HepG2 (cell line): ENCODE results near the gene PSPH. TPM values are rescaled to one million over a fixed set of nuclear protein-coding genes. Genes with fewer than 3 reads are reported as not detected.

ENCODE experiments used
- ATF7 ChIP-seq, 2 experiments: fragments of 450-650 bp in 1 of 2; sonication (generic) in 1 of 2; formaldehyde crosslinking in 1 of 2; IDR thresholded peaks; 2 replicates each; pipeline versions ENCODE4 v1.4.0 to v1.6.1; 2016 to 2020; ENCODE audit warnings: antibody characterized with exemption in 1 of 2, mild to moderate bottlenecking in 1 of 2, missing genetic modification reagents in 1 of 2
- DBP ChIP-seq: sonication (generic); formaldehyde crosslinking; IDR thresholded peaks from 2 replicates; pipeline ENCODE4 v1.4.0; 2020; ENCODE audit warnings: missing genetic modification reagents; ENCODE audit errors: not compliant biosample characterization
- KDM5A ChIP-seq: fragments of 200-600 bp; sonication (generic); IDR thresholded peaks from 2 replicates; pipeline ENCODE4 v1.7.0; 2018; ENCODE audit warnings: antibody characterized with exemption, mild to moderate bottlenecking, low read length, borderline replicate concordance
- KMT2B ChIP-seq: IDR thresholded peaks from 2 replicates; pipeline ENCODE4 v1.6.1; 2016; ENCODE audit warnings: missing genetic modification reagents, missing compliant biosample characterization
- NBN ChIP-seq: fragments of 450-650 bp; conservative IDR thresholded peaks from 2 replicates; pipeline ENCODE4 v1.6.1; 2017
- NFRKB ChIP-seq: fragments of 450-650 bp; IDR thresholded peaks from 2 replicates; pipeline ENCODE4 v1.6.1; 2017
- SP2 ChIP-seq: sonication (generic); formaldehyde crosslinking; IDR thresholded peaks from 2 replicates; pipeline ENCODE4 v1.5.1; 2020; ENCODE audit warnings: mild to moderate bottlenecking, missing genetic modification reagents
- SRSF1 ChIP-seq: fragments of 200-400 bp; formaldehyde crosslinking; optimal IDR thresholded peaks from 2 replicates; pipeline ENCODE3; 2017; ENCODE audit warnings: mild to moderate bottlenecking, low read depth, low read length, moderate library complexity
- ZNF10 ChIP-seq: sonication (generic); formaldehyde crosslinking; IDR thresholded peaks from 2 replicates; pipeline ENCODE4 v1.4.0; 2020; ENCODE audit warnings: mild to moderate bottlenecking, low read depth, missing genetic modification reagents, borderline replicate concordance
- ZNF205 ChIP-seq: IDR thresholded peaks from 2 replicates; pipeline ENCODE4 v1.6.1; 2018; ENCODE audit warnings: missing biosample characterization, missing genetic modification reagents
- ZNF282 ChIP-seq: fragments of 450-650 bp; IDR thresholded peaks from 2 replicates; pipeline ENCODE4 v1.6.1; 2018; ENCODE audit not compliant: partially characterized antibody
- ZNF672 ChIP-seq: sonication (generic); formaldehyde crosslinking; IDR thresholded peaks from 2 replicates; pipeline ENCODE4 v1.8.1; 2022; ENCODE audit warnings: missing genetic modification reagents
- ZSCAN22 ChIP-seq: sonication (generic); formaldehyde crosslinking; IDR thresholded peaks from 2 replicates; pipeline ENCODE4 v1.4.0; 2020; ENCODE audit warnings: mild to moderate bottlenecking, missing genetic modification reagents
- ZSCAN31 ChIP-seq: sonication (generic); formaldehyde crosslinking; IDR thresholded peaks from 2 replicates; pipeline ENCODE4 v1.5.0; 2020; ENCODE audit warnings: low read depth, mild to moderate bottlenecking, missing genetic modification reagents
- polyA plus RNA-seq, 8 experiments: library from polyadenylated mRNA; depleted of rRNA in 3 of 8; stranded (reverse) in 7 of 8; unstranded in 1 of 8; fragments of >200 nt; fragmentation: Illumina TruSeq in 4 of 8; extraction: Trizol in 4 of 8; gene quantifications; 2 replicates each; pipeline versions ENCODE4 v1.2.1 to v1.2.3, GENCODE V29; 2011 to 2016; ENCODE audit warnings: low read depth in 4 of 8, missing spikeins in 1 of 8, mixed read lengths in 1 of 8; ENCODE audit not compliant: insufficient read depth in 1 of 8
- total RNA-seq, 5 experiments: library from RNA; depleted of rRNA; stranded (reverse); fragments of >200 nt; fragmentation: Illumina TruSeq; extraction: Trizol; gene quantifications; 2 replicates each; pipeline ENCODE4 v1.2.3, GENCODE V29; 2016; ENCODE audit warnings: low read depth in 1 of 5
- TF ChIP-seq, protein P1 (sequence below): sonication (generic); formaldehyde crosslinking; IDR thresholded peaks from 2 replicates; pipeline ENCODE4 v1.4.0; 2020; ENCODE audit warnings: low read depth, missing genetic modification reagents
- TF ChIP-seq, protein P2 (sequence below): sonication (generic); formaldehyde crosslinking; IDR thresholded peaks from 2 replicates; pipeline ENCODE4 v1.9.0; 2021; ENCODE audit warnings: missing genetic modification reagents, borderline replicate concordance
- TF ChIP-seq, protein P3 (sequence below): sonication (generic); formaldehyde crosslinking; IDR thresholded peaks from 2 replicates; pipeline ENCODE4 v1.8.0; 2023; ENCODE audit warnings: mild to moderate bottlenecking, missing genetic modification reagents
- TF ChIP-seq, protein P4 (sequence below): sonication (generic); formaldehyde crosslinking; IDR thresholded peaks from 2 replicates; pipeline ENCODE4 v1.5.0; 2020; ENCODE audit warnings: mild to moderate bottlenecking, missing genetic modification reagents
- TF ChIP-seq, protein P5 (sequence below): sonication (generic); formaldehyde crosslinking; IDR thresholded peaks from 2 replicates; pipeline ENCODE4 v1.5.0; 2020; ENCODE audit warnings: mild to moderate bottlenecking, low read depth, missing genetic modification reagents, borderline replicate concordance

The PSPH gene
- total and polyA plus RNA-seq, 2 of the 13 experiments (the other 11 are each of a cell fraction or from before 2014, with no cell fraction given): 85.5 to 124 TPM

DNA sequence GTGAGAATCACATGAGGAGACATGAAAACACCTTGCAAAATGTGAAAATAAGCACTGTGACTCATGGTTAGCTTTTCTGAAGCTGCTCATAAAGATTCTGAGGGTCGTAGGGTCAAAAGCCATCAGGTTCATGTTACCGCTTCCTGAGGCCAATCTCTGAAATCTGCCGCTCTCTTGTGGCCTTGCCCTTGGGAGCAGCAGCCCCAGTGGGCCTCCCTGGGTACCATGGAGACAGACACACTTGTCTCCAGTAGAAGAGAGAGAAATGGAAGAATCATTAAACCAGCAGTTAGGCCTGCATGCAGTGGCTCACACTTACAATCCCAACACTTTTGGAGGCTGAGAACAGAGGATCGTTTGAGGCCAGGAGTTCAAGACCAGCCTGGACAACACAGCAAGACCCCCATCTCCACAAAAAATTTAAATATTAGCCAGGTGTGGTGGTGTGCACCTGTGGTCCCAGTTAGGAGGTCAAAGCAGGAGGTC is 44.0 kb downstream of the PSPH start (continued):
- TF ChIP-seq, protein P1, sequence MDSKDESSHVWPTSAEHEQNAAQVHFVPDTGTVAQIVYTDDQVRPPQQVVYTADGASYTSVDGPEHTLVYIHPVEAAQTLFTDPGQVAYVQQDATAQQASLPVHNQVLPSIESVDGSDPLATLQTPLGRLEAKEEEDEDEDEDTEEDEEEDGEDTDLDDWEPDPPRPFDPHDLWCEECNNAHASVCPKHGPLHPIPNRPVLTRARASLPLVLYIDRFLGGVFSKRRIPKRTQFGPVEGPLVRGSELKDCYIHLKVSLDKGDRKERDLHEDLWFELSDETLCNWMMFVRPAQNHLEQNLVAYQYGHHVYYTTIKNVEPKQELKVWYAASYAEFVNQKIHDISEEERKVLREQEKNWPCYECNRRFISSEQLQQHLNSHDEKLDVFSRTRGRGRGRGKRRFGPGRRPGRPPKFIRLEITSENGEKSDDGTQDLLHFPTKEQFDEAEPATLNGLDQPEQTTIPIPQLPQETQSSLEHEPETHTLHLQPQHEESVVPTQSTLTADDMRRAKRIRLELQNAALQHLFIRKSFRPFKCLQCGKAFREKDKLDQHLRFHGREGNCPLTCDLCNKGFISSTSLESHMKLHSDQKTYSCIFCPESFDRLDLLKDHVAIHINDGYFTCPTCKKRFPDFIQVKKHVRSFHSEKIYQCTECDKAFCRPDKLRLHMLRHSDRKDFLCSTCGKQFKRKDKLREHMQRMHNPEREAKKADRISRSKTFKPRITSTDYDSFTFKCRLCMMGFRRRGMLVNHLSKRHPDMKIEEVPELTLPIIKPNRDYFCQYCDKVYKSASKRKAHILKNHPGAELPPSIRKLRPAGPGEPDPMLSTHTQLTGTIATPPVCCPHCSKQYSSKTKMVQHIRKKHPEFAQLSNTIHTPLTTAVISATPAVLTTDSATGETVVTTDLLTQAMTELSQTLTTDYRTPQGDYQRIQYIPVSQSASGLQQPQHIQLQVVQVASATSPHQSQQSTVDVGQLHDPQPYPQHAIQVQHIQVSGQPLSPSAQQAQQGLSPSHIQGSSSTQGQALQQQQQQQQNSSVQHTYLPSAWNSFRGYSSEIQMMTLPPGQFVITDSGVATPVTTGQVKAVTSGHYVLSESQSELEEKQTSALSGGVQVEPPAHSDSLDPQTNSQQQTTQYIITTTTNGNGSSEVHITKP (CRISPR knock-in tag): peak; percentile 70
- TF ChIP-seq ZNF672 (no peak), ZNF282 (no peak), KDM5A (no peak), KMT2B (CRISPR knock-in tag) (peak; percentile 39; the same call in 1 of the 2 replicates), SP2 (no peak), ZNF10 (no peak), ATF7 (IDR thresholded peaks at IDR 0.05) (no peak), ATF7 (CRISPR knock-in tag; IDR thresholded peaks at IDR 0.05) (0 out of 2 replicates have a peak, but pooled peaks have one; percentile 41), SRSF1 (no peak), ZSCAN31 (CRISPR knock-in tag) (no peak), ZNF205 (CRISPR knock-in tag) (peak; percentile 82), NFRKB (no peak), ZSCAN22 (CRISPR knock-in tag) (no peak), NBN (no peak), DBP (CRISPR knock-in tag) (no peak)
- TF ChIP-seq, protein P2, sequence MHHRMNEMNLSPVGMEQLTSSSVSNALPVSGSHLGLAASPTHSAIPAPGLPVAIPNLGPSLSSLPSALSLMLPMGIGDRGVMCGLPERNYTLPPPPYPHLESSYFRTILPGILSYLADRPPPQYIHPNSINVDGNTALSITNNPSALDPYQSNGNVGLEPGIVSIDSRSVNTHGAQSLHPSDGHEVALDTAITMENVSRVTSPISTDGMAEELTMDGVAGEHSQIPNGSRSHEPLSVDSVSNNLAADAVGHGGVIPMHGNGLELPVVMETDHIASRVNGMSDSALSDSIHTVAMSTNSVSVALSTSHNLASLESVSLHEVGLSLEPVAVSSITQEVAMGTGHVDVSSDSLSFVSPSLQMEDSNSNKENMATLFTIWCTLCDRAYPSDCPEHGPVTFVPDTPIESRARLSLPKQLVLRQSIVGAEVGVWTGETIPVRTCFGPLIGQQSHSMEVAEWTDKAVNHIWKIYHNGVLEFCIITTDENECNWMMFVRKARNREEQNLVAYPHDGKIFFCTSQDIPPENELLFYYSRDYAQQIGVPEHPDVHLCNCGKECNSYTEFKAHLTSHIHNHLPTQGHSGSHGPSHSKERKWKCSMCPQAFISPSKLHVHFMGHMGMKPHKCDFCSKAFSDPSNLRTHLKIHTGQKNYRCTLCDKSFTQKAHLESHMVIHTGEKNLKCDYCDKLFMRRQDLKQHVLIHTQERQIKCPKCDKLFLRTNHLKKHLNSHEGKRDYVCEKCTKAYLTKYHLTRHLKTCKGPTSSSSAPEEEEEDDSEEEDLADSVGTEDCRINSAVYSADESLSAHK: no peak
- TF ChIP-seq, protein P3, sequence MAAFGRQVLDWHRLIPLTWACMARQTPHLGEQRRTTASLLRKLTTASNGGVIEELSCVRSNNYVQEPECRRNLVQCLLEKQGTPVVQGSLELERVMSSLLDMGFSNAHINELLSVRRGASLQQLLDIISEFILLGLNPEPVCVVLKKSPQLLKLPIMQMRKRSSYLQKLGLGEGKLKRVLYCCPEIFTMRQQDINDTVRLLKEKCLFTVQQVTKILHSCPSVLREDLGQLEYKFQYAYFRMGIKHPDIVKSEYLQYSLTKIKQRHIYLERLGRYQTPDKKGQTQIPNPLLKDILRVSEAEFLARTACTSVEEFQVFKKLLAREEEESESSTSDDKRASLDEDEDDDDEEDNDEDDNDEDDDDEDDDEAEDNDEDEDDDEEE (CRISPR knock-in tag): no peak
- TF ChIP-seq, protein P4, sequence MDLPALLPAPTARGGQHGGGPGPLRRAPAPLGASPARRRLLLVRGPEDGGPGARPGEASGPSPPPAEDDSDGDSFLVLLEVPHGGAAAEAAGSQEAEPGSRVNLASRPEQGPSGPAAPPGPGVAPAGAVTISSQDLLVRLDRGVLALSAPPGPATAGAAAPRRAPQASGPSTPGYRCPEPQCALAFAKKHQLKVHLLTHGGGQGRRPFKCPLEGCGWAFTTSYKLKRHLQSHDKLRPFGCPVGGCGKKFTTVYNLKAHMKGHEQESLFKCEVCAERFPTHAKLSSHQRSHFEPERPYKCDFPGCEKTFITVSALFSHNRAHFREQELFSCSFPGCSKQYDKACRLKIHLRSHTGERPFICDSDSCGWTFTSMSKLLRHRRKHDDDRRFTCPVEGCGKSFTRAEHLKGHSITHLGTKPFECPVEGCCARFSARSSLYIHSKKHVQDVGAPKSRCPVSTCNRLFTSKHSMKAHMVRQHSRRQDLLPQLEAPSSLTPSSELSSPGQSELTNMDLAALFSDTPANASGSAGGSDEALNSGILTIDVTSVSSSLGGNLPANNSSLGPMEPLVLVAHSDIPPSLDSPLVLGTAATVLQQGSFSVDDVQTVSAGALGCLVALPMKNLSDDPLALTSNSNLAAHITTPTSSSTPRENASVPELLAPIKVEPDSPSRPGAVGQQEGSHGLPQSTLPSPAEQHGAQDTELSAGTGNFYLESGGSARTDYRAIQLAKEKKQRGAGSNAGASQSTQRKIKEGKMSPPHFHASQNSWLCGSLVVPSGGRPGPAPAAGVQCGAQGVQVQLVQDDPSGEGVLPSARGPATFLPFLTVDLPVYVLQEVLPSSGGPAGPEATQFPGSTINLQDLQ (CRISPR knock-in tag): no peak
- TF ChIP-seq, protein P5, sequence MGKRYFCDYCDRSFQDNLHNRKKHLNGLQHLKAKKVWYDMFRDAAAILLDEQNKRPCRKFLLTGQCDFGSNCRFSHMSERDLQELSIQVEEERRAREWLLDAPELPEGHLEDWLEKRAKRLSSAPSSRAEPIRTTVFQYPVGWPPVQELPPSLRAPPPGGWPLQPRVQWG (CRISPR knock-in tag): no peak
